ENCODE measurements around the gene PCP2.

Gene PCP2

GRCh38 chr19:7638802-7639465 is 5.4 kb upstream of the PCP2 start:
- no peak for DNase-seq

DNA sequence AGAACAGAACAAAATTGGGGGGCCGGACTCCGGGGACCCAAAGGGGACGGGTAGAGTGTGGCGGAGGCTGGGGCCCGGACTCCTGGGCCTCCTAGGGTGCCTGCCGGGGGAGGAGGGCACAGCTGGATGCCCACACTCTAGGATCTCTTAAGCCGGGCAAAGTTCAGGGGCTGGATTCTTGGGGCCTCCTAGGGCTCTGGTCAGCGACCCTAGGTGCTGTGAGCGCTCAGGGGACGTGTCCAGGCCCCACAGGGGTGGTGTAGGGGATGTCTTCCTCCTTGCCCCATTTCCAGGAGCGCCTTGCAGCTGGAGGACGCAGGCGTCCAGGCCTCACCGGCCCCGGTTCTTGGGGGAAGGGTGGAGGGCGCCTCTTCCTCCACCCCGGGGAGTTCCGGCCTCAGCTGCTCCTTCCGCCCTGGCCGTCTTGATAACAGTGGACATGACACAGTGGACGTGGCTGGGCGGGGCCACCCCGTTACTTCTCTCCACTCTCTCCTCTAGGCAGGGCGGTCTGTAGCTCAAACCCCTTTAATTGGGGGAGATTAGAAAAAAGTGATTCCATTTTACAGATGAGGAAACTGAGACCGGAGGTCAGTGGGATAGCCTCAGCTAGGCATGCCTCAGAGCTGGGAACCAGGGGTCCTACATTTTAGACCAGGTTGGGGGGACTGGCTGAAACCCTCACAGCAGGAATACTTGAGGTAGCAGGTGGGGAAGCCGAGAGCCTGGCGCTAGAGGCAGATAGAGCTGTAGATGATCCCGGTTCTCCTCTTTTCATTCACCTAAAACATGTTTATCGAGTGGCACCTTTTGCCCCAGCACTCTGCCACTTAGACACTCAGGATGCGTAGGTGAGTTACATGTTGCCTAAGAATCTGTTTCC is 4.1 kb upstream of the PCP2 start:
- DNase-seq, result peak in 1 of 5 donors; percentile 18

GRCh38 chr19:7636691-7637373 is 3.3 kb upstream of the PCP2 start, which contains the start of gene STXBP2:
STXBP2 (plus strand) TSS chr19:7637110; CDS start chr19:7637150, 40 bp downstream.
- DNase-seq, result peak; percentile 86 to 95 (median 92)

- DNase-seq, result no peak
Measured at GRCh38 chr19:7636317-7636690, 2.8 kb upstream of the PCP2 start.

DNA sequence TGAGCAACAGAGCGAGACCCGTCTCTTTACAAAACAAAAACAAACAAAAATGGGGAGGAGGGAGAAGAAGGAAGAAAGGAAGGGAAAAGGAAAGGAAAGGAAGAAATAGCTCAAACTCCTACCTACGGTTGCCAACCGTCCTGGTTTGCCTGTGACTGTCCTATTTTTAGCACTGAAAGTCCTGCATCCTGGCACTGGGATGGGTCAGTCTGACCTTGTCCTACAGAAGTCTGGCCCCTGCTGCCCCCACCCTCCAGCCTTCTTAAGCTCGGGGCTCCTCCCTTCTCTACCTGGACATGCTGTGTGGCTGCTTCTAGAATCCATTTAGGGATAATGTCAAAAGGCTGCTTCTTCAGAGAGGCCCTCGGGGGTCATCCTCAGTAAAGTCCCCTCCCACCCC is 2.2 kb upstream of the PCP2 start:
- DNase-seq, result no peak

DNA sequence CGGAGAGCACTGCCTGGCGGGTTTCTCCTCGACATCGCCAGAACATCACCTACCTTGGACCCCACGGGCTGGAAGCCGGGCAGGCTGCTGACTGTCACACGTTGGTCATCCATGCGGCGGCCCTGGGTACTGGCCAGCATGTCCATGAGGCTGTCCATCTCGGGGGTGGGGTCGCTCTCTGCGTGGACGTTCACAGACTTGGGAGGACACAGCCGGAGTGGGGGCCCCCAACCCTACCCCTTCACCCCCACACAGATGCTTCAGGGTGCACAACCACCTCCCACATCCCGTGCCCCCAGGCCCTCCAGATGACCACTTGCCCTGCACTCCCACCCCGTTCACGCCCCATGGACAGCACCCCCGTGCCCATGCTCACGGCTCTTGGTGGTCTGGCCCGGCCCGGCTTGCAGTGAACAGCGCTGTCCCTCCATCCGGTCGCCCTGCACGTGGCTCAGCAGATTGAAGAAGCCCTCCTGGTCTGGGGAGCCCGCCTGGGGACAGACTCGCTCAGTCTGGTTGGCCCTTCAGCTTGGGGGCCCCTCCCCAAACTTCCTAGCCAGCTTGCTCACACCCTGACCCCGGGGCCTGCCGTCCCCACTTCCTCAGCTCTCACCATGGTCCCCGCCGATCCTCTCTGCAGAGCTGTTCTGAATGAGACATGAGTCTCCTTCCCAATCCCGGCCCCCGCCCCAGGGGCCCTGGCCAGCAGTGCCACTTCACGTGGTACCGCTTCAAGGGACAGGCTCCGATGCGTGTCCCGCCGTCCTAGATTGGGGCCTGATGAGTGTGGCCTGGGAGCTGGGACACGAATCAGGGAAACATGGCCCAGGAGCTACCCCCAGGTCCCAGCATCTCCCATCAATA is 947 bp downstream of the PCP2 start:
- no peak for DNase-seq

- no peak for DNase-seq
Measured at GRCh38 chr19:7631577-7631976, 1.9 kb downstream of the PCP2 start.

GRCh38 chr19:7629347-7630054 is 4.0 kb downstream of the PCP2 start, which contains the start of the genes PET100 and XAB2:
PET100 (plus strand) TSS chr19:7629793; CDS start chr19:7629834, 41 bp downstream.
XAB2 (minus strand) TSS chr19:7629545; CDS start chr19:7629527, 18 bp downstream.
- peak; percentile 88 to 98 (median 94) for DNase-seq

- DNase-seq, result no peak
Measured at GRCh38 chr19:7628589-7629311, 4.8 kb downstream of the PCP2 start.

- no peak for DNase-seq
Measured at GRCh38 chr19:7627166-7627565, 6.4 kb downstream of the PCP2 start.

DNA sequence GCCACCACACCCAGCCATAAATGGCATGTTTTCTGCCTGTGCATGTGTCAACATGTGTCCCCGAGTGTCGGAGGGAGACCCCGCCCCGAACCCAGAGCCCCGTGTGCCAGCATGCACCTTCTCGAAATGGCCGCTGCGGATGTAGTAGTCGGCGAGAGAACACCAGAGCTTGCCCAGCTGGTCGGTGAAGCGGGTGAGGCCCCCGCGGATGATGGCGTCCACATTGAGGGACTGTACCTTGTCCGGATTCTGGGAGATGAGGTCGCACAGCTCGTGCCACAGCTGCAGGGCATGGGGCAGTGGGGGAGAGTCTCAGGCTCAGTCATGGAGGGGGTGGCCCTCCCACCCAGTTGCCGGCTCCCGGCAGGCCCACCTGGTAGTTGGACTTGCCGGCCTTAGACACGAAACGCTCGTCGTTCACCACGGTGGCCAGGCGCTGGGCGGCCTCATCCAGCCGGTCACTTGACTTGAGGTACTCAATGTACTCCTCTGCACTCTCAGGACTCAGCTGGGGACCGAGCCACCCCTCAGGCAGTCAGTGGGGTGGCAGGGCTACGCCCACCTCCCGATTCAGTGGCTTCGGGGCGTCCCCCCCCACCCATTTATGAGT is 7.7 kb downstream of the PCP2 start:
- DNase-seq, result no peak

DNA sequence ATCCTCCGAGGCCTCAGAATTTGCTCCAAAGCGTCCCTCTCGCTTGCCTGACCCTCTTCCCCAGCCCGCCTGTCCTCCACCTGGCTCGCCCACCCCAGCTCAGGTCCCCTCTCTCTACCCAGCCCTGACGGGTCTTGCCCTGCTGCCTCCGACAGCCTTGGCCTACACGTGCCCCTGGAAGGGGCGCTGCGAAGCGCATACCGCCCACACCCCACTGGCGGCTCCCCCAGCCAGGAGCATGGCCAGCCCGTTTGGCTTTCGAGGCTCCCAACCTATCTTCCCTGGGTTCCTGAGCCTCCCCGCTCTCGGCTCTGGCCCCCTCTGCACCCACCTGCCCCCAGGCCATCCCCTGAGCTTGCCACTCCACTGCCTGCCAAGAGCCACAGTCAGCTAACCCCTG is 8.7 kb downstream of the PCP2 start:
- DNase-seq, result no peak

- no peak for DNase-seq
Measured at GRCh38 chr19:7623725-7624603, 9.6 kb downstream of the PCP2 start.

GRCh38 chr19:7622933-7623685 is 10.4 kb downstream of the PCP2 start:
- DNase-seq, result no peak

- no peak for DNase-seq
Measured at GRCh38 chr19:7620442-7621412, 12.8 kb downstream of the PCP2 start.

DNA sequence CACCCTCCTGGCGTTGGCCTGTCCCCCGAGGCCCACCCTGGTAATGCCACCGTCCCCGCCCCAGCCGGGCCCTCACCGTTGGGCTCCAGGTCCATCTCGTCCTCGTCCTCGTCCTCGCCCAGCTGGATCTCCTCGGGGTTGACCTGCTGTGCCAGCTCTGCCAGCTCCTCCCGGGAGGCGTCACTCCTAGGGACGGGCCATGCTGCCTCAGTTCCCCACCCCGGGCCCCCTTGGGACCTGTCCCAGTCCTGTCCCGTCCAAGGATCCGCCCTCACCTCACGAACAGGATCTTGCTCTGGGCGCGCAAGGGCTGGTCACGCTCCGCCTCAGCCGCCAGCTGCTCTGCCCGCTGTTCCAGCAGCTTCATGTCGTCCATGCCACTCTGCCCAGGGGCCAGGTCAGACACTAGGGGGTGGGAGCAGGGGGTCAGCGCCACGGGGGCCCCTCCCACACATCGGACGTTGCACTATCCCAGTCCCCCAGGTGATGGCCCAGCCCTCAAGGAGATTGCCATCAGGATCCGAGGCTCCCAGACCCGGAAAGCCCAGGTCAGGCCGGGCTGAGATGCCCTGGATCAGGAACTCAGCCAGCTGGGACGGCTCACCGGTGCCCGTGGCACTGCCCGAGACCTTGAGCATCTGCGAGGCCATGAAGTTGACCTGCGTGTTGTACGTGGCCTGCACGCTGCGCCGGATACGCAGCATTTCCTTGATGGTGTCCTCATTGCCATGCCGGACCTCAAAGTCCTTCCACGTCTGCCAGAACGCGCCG is 13.7 kb downstream of the PCP2 start:
- no peak for DNase-seq

Measured in T-helper 1 cell (primary cell).